HepG2 (cell line): ENCODE results near the gene KIF3A. TPM values are rescaled to one million over a fixed set of nuclear protein-coding genes. Genes with fewer than 3 reads are reported as not detected.

ENCODE experiments used
- ATAC-seq: fragments of 200-7000 bp; cut with Tn5 transposase; 3 replicates; pipeline ENCODE4 v1.9.1; 2020; ENCODE audit warnings: mild to moderate bottlenecking, moderate library complexity
- BruUV-seq: library from RNA; stranded (reverse); fragments of 400-500 nt; replicated peaks from 2 replicates; lab custom pipeline; 2021; lab: Mats Ljungman, UMichigan
- CTCF ChIA-PET: fragments of 300-600 bp; formaldehyde crosslinking; extraction: SDS; loops from one replicate; lab custom pipeline; 2021; ENCODE audit warnings: low total read pairs, inconsistent platforms, low intra/inter-chr PET ratio; lab: Yijun Ruan, JAX
- POLR2A ChIA-PET: fragments of 350-600 bp; sonication (Branson Sonifier 250); formaldehyde crosslinking; loops from one replicate; lab custom pipeline; 2020; ENCODE audit warnings: antibody characterized with exemption, inconsistent platforms; lab: Yijun Ruan, JAX
- DNase-seq: peaks from one replicate; pipeline ENCODE4 v3.0.0-alpha.2; 2015; ENCODE audit warnings: low spot score
- FAIRE-seq: peaks from 3 replicates; lab custom pipeline; 2011; peaks lifted over from hg19 to GRCh38; lab: Jason Lieb, UNC
- H2AFZ ChIP-seq: one replicate; pipeline ENCODE4 v1.6.1; 2011; ENCODE audit warnings: low read length, inconsistent platforms
- H3K27ac ChIP-seq: fragments of 300-600 bp; 3 replicates; pipeline ENCODE4 v1.8.0; 2011; ENCODE audit warnings: mixed run types, mild to moderate bottlenecking, mixed read lengths, low read length, inconsistent platforms; ENCODE audit not compliant: insufficient read depth; ENCODE audit errors: extremely low read length
- H3K27me3 ChIP-seq, 2 experiments: fragments of 200-600 bp in 1 of 2; 2 replicates in 1 of 2; 3 replicates in 1 of 2; pipeline versions ENCODE4 v1.6.0 to v1.8.0; 2011; ENCODE audit warnings: low read length in 2 of 2, mild to moderate bottlenecking in 2 of 2, moderate library complexity in 2 of 2, inconsistent platforms in 1 of 2; ENCODE audit not compliant: insufficient read depth in 2 of 2, control insufficient read depth in 1 of 2
- H3K36me3 ChIP-seq, 2 experiments: fragments of 200-600 bp in 1 of 2; replicated peaks in 1 of 2; 2 replicates in 1 of 2; 3 replicates in 1 of 2; pipeline versions ENCODE4 v1.5.1 to v1.8.0; 2011; ENCODE audit warnings: low read length in 2 of 2, inconsistent platforms in 1 of 2; ENCODE audit not compliant: insufficient read depth in 2 of 2, control insufficient read depth in 1 of 2
- H3K4me1 ChIP-seq: 2 replicates; pipeline ENCODE4 v1.5.1; 2012; ENCODE audit warnings: low read length, inconsistent platforms; ENCODE audit not compliant: insufficient read depth
- H3K4me2 ChIP-seq: 2 replicates; pipeline ENCODE4 v1.6.0; 2011; ENCODE audit warnings: low read depth, low read length, inconsistent platforms
- H3K4me3 ChIP-seq, 3 experiments: fragments of 200-600 bp in 1 of 3; sonication (generic), shearing (Covaris generic) in 1 of 3; replicated peaks in 1 of 3; 2 replicates each; pipeline ENCODE4 v1.5.1; 2011 to 2016; ENCODE audit warnings: low read length in 3 of 3, inconsistent platforms in 2 of 3, low read depth in 2 of 3, mild to moderate bottlenecking in 2 of 3, control low read depth in 1 of 3, mixed read lengths in 1 of 3; ENCODE audit not compliant: insufficient read depth in 1 of 3
- H3K79me2 ChIP-seq: one replicate; pipeline ENCODE4 v1.6.1; 2011; ENCODE audit warnings: low read length, inconsistent platforms; ENCODE audit not compliant: insufficient read depth
- H3K9ac ChIP-seq: 2 replicates; pipeline ENCODE4 v1.6.0; 2011; ENCODE audit warnings: mild to moderate bottlenecking, low read depth, low read length, inconsistent platforms; ENCODE audit not compliant: insufficient read depth
- H3K9me3 ChIP-seq: 2 replicates; pipeline ENCODE4 v1.5.1; 2012; ENCODE audit warnings: mild to moderate bottlenecking, low read length
- H4K20me1 ChIP-seq: 2 replicates; pipeline ENCODE4 v1.6.0; 2011; ENCODE audit warnings: inconsistent platforms, mild to moderate bottlenecking, low read length, moderate library complexity; ENCODE audit not compliant: insufficient read depth
- CTCF ChIP-seq: sonication (generic); formaldehyde crosslinking; IDR thresholded peaks from 2 replicates; pipeline ENCODE4 v1.5.0; 2020; ENCODE audit warnings: mild to moderate bottlenecking, missing genetic modification reagents, moderate library complexity
- HOMEZ ChIP-seq: IDR thresholded peaks from 2 replicates; pipeline ENCODE4 v1.6.1; 2016; ENCODE audit warnings: low read depth
- MATR3 ChIP-seq: sonication (generic); formaldehyde crosslinking; IDR thresholded peaks from 2 replicates; pipeline ENCODE4 v1.4.0; 2020; ENCODE audit warnings: missing genetic modification reagents
- POLR2AphosphoS2 ChIP-seq: IDR thresholded peaks from 2 replicates; pipeline ENCODE4 v1.6.1; 2011; ENCODE audit warnings: low read depth, low read length, improper control_type of control experiment
- SMC3 ChIP-seq: IDR thresholded peaks from 2 replicates; pipeline ENCODE4 v1.6.1; 2011; ENCODE audit warnings: low read length, improper control_type of control experiment
- STAG1 ChIP-seq: sonication (generic); formaldehyde crosslinking; IDR thresholded peaks from 2 replicates; pipeline ENCODE4 v1.4.0; 2020; ENCODE audit warnings: missing genetic modification reagents
- ZNF629 ChIP-seq: sonication (generic); formaldehyde crosslinking; conservative IDR thresholded peaks from 2 replicates; pipeline ENCODE4 v1.5.0; 2020; ENCODE audit warnings: missing genetic modification reagents
- ZNF746 ChIP-seq: sonication (generic); formaldehyde crosslinking; IDR thresholded peaks from 2 replicates; pipeline ENCODE4 v1.8.0; 2022; ENCODE audit warnings: mild to moderate bottlenecking, missing genetic modification reagents
- WGBS: methylation state at CpG from one replicate; pipeline ENCODE4 v1.1.6; 2017; ENCODE audit warnings: low lambda C conversion rate; 5-methylcytosine and 5-hydroxymethylcytosine counted together
- in situ Hi-C: cut with HindIII; loops from 2 replicates; pipeline ENCODE4 v1.10.0; 2017; ENCODE audit warnings: low pct_unique_long_range_greater_than_20kb; ENCODE audit not compliant: extremely low pct_ligation_motif_present
- intact Hi-C: fragments of 100-400 bp; cut with micrococcal nuclease; formaldehyde crosslinking; loops from one replicate; pipeline ENCODE4 v1.10.0; 2022; ENCODE audit not compliant: unreplicated experiment
- polyA plus RNA-seq, 8 experiments: library from polyadenylated mRNA; depleted of rRNA in 3 of 8; stranded (reverse) in 7 of 8; unstranded in 1 of 8; fragments of >200 nt; fragmentation: Illumina TruSeq in 4 of 8; extraction: Trizol in 4 of 8; gene quantifications; 2 replicates each; pipeline versions ENCODE4 v1.2.1 to v1.2.3, GENCODE V29; 2011 to 2016; ENCODE audit warnings: low read depth in 4 of 8, missing spikeins in 1 of 8, mixed read lengths in 1 of 8; ENCODE audit not compliant: insufficient read depth in 1 of 8
- total RNA-seq, 5 experiments: library from RNA; depleted of rRNA; stranded (reverse); fragments of >200 nt; fragmentation: Illumina TruSeq; extraction: Trizol; gene quantifications; 2 replicates each; pipeline ENCODE4 v1.2.3, GENCODE V29; 2016; ENCODE audit warnings: low read depth in 1 of 5

KIF3A gene
- total and polyA plus RNA-seq, 2 of the 13 experiments (the other 11 are each of a cell fraction or from before 2014, with no cell fraction given), result 2.3 to 8.4 TPM

GRCh38 chr5:132754111-132754510, 16.8 kb upstream of the KIF3A start:
- FAIRE-seq, result no peak
- Histone ChIP-seq H3K4me3 (no peak overlapping the region), H3K36me3 (peaks cover 6 to 7% of the 10 kb centered on the region in 2 experiments; a peak in 4 of 5 replicates), H3K4me1 (no peaks in the 10 kb centered on the region; the same call in 1 of the 2 replicates), H3K27me3 (no peaks in the 10 kb centered on the region), H3K9ac (no peak overlapping the region), H3K4me2 (no peak overlapping the region)
- POLR2A ChIA-PET, result interaction anchor here (1.1 to 1.7 kb wide), 3 partner anchors 16 to 116 kb away, joined by 4 to 6 read pairs (median 5); partner anchors contain the start of gene KIF3A
- intact Hi-C loops, result no loop called here
- BruUV-seq, result no TSS peak
- TF ChIP-seq MATR3 (CRISPR knock-in tag), result no peak
- TF ChIP-seq ZNF629, result peak; percentile 66
- TF ChIP-seq, all 625 proteins: peak for 1
- WGBS, result 88% methylated on average over 4 of the region's 4 CpGs
- Histone ChIP-seq H3K79me2 (no peaks in the 10 kb centered on the region), H2AFZ (no peak overlapping the region), H4K20me1 (no peaks in the 10 kb centered on the region), H3K9me3 (no peaks in the 10 kb centered on the region), H3K27ac (no peak overlapping the region)
- DNase-seq (no peak), ATAC-seq (no peak)
- CTCF ChIA-PET, result interaction anchor here (1.3 to 1.6 kb wide), 3 partner anchors 53 to 66 kb away, joined by 4 to 11 read pairs (median 5); no protein-coding TSS in a partner anchor
- in situ Hi-C loops, result no loop called here

- H3K9ac ChIP-seq, result no peak overlapping the region
- no peaks in the 10 kb centered on the region for H3K79me2 ChIP-seq
- TF ChIP-seq SMC3, result peak; percentile 35; the same call in 1 of the 2 replicates
- TF ChIP-seq STAG1 (CRISPR knock-in tag), result peak; percentile 69
- TF ChIP-seq POLR2AphosphoS2, result no peak
- TF ChIP-seq CTCF (CRISPR knock-in tag), result peak; percentile 70
- no peak for TF ChIP-seq ZNF746 (CRISPR knock-in tag)
- no peak for TF ChIP-seq ZNF629
- TF ChIP-seq HOMEZ, result no peak
- BruUV-seq, result no TSS peak
- H3K36me3 ChIP-seq, result peaks cover 2 to 3% of the 10 kb centered on the region in 2 experiments; a peak in 4 of 5 replicates
- H3K9me3 ChIP-seq, result no peaks in the 10 kb centered on the region
- no peak overlapping the region for H2AFZ ChIP-seq
- no peaks in the 10 kb centered on the region for H4K20me1 ChIP-seq
- H3K4me1 ChIP-seq, result no peaks in the 10 kb centered on the region; the same call in 1 of the 2 replicates
- H3K27ac ChIP-seq, result no peak overlapping the region
- DNase-seq (peak; percentile 29), ATAC-seq (peak; percentile 83), FAIRE-seq (no peak)
- no peaks in the 10 kb centered on the region for H3K27me3 ChIP-seq
- intact Hi-C loops, result no loop called here
- in situ Hi-C loops, result no loop called here
- WGBS, result 62% methylated on average over 2 of the region's 2 CpGs
- H3K4me2 ChIP-seq, result no peak overlapping the region
- POLR2A ChIA-PET, result interaction anchor here (1.1 to 1.7 kb wide), 3 partner anchors 16 to 117 kb away, joined by 4 to 6 read pairs (median 5); partner anchors contain the start of gene KIF3A
- CTCF ChIA-PET, result interaction anchor here (1.3 to 1.4 kb wide), 2 partner anchors 54 to 67 kb away, joined by 4 to 5 read pairs; no protein-coding TSS in a partner anchor
- H3K4me3 ChIP-seq, result no peak overlapping the region
These were observed 16.0 kb upstream of the KIF3A start for GRCh38 chr5:132753135-132753987.
